Stimulated activated CD8-positive, alpha-beta memory T cell treated with anti-CD3 and anti-CD28 coated beads, Interleukin-12 subunit alpha, Interleukin-12 subunit beta, amount 100 ng/mL, for 1 hour (primary cell): Measurements from ENCODE around the gene TSPAN9.
A peak's percentile ranks its signal among the peaks of the same experiment; 100 is the strongest.

Experiments used
- DNase-seq: peaks from one replicate; pipeline ENCODE4 v3.0.0-alpha.2; 2020; ENCODE audit warnings: low read depth

TSPAN9 gene, protein sequence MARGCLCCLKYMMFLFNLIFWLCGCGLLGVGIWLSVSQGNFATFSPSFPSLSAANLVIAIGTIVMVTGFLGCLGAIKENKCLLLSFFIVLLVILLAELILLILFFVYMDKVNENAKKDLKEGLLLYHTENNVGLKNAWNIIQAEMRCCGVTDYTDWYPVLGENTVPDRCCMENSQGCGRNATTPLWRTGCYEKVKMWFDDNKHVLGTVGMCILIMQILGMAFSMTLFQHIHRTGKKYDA

DNA sequence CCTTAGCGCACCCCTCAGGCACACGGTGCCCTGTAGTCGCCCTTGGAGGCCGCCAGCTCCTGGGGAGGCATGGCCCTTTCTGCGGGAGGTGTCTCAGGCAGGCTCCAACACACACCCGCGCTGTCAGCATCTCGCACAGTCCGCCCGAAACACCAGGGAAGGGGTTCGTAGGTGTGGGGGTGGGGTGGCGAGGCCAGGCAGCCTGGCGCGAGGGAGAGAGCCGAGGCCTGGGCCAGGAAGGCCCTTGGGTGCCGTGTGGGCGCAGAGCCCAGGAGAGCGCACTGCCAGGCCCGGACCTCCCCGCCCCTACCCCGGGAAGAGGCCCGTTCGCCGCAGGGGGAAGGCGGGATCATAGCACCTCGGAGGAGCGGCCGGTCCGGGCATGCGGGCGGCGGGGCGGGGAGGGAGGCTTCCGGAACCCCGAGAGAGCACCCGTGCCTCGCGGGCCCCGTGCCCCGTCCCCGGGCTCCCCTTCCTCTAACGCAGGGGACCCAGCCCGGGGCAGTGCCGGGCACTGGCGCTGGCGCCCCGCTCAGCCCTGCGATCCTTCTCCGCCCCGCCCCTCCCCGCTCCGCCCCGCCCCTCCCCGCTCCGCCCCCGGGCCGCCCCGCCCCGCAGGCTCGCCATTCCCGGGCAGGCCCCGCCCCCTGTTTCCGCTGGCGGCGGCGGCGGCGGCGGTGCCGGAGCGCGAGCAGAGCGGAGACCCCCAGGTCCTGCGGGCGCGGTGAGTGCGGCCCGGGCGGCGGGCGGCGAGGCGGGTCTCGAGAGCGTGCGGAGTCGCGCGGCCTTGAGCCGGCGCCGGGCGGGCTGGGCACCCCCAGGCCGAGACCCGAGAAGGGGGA is at the start of gene TSPAN9:
TSS of gene TSPAN9 (plus strand) at position 650 of the 842 bp plus-strand sequence. CDS start 123,815 bp downstream, outside the sequence.
- DNase-seq, result peak; percentile 25

DNA sequence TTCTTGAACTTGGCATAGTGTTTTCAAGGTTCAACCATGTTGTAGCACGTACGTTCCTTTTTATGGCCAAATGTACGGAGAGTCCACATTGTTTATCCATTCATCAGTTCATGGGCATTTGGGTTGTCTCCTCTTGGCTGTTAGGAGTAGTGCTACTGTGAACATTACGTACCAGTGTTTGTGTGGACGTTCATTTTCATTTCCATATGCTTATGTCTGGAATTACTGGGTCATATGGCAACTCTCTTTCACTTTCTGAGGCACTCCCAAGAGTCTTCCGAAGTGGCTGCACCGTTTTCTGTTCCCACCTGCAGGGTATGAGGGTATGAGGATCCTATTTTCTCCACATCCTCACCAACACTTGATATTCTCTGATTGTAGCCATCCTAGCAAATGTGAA is 49.1 kb upstream of the TSPAN9 start:
- no peak for DNase-seq

DNA sequence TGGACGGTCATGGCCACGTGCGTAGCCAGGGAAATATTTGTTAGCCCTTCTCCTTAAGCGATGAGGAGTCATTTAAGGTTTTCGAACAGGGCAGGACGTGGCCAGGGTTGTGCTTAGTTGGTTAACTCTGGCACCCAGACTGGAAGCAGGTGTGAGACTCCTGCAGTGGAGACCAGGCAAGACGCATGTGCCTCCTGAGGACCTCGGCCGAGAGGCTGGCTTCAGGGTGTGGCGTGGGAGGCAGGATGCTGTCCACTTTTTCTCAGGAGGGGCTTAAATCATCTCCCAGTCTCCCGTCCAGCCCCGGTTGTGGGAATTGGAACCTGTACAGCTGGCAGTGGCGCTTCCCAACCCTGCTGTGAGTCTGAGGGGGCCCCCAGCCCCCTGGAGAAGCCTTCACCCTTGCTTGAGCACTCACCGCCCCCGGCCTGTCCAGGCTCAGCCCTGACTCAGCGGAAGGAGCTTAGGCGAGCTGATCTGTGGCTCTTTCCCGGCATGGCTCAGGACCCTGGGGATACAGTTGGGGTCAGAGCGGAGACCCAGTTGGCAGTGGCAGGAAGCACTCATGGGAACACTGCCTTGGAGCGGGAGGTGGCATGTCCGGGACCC is 46.3 kb upstream of the TSPAN9 start:
- DNase-seq, result no peak

DNA sequence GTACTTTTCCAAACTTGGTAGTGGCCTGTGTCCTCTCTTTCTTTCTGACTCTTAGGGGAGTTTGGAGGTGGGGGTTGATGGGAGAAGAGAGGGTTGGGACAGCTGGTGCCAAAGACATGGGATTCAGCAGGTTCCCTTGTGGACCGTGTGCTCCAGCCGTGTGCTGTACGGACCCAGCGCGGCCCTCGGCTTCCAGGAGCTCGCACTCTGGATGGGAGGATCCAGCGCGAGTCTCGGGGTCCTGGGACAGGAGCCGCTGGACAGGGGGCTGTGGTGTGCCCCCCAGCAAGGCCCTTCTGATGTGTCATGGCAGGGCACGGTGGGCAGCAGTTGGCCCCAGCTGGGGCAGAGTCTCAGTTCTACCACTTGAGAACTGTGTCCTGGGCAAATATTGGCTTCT is 45.0 kb upstream of the TSPAN9 start:
- no peak for DNase-seq

DNA sequence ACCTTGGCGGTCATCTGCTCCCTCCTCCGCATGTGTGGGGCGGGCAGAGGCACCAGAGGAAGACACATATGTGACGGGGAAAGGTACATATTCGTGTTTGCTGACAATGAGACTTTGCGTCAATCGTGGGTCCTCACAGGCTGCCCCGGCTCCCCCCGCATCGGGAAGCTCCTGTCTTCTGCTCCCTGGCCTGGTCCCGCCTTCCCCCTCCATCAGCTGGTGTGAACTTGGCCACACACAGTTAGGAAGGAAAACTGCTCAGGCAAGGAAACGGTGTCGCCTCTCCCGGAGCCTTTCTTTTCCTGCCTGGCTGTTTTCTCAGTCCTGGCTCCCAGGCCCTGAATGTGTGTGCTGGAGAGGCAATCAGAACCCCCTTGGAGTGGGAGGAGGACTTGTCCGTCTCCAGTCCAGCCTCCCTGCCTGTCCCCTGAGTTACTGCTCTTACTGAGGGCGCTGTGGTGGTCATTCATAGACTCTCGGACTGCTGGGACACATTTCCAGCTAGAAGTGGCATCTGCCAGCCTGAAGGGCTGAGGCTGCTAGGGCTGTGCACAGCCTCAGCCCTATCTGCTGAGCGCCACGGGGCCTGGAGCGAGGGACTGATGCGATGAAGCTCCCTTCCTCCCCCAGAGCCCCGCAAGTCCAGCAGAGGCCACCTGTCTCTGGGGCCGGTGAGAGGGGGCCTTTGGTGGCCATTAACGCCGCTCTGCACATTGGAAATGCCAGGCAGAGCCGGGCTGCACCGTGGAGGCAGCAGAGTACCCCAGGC is 44.2 kb upstream of the TSPAN9 start:
- DNase-seq, result no peak

DNA sequence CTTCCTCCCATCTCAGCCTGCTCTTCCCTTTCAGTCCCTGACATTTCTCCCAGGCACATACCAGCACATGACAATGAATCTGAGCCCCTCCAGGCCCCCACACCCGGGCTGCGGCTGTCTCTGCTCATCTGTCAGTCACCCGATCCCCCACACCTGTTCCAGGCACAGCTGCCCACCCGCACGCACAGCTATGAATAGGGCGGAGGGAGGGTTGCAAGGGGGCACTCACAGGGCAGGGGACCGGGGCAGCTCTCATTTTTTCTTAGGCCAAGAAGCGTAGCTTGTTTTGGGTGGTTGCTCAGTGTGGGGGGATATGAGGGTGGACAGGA is 43.7 kb upstream of the TSPAN9 start:
- DNase-seq, result no peak

DNA sequence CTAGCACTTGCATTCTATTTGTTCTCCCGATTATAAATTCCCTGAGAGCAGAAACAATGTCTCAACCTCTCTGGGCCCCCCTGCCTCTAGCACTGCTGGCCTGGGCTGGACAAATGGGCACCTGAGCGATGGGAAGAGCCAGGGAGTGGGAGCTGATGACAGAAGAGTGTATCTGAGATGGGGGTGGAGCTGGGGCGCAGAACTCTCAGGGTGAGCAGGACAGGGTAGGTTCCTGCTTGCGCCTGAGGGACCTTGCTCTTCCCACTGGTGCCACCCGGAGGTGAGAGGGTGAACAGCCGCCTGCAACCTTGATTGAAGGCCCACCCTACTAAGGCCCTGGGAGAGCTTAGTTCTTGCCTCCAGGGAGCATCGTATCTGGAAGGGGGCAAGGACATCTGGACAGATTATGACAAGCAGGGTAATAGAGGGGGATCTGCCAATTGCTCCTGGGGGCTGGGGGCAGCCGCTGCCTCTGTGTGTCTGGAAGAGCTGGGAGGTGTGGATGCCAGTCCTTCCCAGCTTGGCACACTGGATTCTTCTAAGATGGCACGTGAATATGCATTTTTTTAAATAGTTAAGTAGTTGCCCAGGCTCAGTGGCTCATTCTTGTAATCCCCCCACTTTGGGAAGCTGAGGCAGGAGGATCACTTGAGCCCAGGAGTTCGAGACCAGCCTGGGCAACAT is 43.0 kb upstream of the TSPAN9 start:
- DNase-seq, result no peak

DNA sequence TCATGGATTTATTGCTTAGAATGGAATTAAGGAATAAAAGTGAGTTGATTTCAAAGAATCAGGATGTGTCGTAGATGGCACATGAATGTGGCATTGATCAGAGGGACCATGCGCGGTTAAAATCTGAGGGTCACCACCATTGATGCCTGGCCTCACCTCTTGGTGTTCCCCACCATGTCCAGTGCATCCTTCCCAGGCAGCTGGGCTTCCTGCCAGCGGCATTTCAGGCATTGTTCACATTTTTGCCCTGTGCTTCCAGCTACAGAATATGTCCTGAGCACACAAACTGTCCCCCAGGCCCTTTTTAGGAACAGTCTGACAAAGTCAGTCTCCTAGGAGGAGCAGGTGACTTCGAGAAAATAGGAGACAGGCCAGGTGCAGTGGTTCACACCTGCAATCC is 42.0 kb upstream of the TSPAN9 start:
- DNase-seq, result no peak

DNA sequence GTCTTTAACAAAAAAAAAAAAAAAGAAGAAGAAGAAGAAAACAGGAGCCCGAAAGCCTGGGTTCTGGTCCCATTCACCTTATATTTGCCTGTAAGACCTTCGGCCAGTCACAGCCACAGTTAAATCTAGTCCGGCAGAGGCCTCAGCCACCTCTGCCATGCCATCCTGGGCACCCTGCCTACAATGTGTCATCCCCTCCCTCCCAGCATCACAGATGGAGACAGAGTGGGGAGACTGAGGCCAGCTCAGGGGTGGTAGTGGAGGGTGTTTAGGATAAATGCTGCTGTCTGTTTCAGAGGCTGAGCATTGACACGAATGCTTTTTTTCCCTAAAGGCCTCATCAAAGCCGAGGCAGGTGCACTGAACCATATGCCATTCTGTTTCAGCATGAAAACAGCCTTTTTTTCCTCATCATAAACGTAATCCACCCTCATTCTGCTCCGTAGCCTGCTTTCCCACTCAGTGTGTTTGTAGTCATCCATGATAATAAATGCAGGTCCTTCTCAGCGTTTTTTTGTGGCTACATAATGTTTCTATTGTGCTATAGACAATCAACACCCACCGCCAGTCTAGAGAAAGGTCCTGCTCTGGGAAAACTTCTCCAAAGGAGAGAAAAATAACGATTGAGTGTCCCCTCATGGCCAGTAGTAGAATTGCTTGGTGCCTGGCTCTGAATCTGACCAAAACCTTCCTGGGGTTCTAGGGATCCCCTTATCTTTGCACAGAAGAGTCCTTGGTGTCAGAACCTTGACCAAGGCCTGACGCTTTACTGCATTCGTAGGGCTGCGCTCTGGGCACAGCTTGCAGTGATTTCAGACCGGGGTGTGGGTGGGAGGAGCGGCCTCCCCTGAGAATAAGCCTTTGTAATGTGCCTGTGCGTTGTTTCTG is 41.1 kb upstream of the TSPAN9 start:
- no peak for DNase-seq

DNA sequence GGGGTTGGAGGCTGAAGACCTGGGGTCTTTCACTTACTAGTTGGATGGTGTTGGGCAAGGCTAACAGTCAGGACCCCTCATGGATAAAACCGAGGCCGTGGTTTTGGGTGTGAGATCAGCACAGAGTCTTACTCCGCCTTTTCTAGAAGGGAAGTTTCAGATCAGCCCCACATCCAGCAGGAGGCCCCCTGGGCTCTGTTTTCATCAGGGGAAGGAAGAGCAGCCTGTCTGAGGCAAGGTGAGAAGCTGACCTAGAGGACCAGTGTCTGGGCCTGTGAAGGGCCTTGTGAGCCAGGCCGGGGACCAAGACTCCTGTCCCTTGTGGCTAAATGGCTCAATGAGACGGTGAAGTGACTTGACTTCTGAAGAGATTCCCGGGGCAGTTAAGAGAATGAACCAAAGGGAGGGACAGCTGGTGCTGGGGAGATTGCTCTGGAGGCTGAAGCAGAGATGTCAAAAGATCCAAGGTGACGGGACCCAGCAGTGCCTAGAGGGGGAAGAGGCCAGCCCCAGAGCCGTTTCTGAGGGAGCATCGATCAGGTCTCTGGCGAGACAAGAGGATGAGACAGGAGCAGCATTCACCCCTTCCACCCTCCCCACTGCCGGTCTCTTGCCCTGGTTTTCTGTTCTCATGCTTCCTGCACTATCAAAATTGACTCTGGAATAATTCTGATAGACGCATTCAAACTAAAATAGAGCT is 40.1 kb upstream of the TSPAN9 start:
- DNase-seq, result no peak

DNA sequence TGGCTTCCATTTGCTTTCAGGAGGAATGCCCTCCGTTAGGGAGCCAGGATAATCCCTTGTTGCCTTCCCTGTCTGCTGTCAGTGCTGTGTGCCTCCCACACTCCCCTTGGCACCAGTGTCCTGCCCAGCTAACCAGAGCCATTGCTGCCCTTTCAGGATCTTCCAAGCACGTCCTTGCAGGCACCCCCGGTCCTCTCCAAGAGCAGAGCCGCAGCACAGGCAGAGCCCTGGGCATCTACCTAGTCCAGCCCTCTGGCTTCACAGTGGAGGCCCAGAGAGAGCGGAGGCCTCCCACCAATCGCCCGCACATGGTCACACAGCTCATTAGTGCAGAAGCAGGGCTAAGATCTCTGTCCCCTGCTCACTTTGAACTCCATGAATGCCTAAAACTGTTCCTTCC is 39.0 kb upstream of the TSPAN9 start:
- DNase-seq, result no peak

DNA sequence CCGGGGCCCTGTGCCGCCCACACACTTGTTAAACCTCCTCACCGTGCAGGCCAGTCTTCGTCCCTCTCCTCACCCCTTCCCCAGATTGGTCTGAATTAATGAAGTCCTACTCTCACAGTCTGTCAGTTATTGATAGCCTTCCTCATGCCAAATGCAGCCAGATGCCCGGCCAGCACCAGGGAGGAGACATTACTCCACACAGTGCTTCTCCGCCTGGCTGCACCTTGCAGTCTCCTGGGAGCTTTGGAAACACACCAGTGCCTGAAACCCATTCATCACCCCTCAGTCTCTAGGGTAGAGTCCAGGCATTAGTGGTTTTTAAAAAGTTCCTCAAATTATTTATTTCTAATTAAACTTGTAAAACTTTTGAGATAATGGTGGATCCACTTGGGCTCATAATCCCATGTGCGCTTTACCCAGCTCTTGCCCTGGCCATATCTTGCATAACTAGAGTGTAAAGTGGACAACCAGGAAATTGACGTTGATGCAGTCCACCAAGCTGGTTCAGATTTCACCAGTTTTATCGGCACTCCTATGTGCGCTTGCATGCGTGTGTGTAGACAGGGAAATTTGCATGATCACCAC is 38.2 kb upstream of the TSPAN9 start:
- DNase-seq, result no peak

DNA sequence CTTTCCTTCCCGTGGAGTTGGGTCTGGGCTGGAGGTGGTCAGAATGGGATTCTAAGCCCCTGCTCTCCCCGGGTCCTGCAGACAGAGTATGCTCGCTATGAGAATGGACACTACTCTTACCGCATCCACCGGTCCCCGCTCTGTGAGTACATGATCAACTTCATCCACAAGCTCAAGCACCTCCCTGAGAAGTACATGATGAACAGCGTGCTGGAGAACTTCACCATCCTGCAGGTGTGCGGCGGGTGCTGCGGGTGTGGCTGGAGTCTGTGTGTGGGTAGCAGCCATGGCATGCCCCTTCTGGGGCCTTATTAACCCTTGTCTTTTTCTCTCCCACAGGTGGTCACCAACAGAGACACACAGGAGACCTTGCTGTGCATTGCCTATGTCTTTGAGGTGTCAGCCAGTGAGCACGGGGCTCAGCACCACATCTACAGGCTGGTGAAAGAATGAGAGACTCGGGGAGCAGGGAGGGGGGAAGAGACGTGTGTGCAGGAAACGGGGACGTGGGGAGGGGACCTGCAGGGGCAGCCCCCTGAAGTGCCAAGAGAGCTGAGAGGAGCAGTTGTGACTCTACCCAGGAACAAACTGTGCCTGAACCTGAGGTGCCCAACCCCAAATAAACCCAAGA is 37.0 kb upstream of the TSPAN9 start:
- DNase-seq, result no peak

DNA sequence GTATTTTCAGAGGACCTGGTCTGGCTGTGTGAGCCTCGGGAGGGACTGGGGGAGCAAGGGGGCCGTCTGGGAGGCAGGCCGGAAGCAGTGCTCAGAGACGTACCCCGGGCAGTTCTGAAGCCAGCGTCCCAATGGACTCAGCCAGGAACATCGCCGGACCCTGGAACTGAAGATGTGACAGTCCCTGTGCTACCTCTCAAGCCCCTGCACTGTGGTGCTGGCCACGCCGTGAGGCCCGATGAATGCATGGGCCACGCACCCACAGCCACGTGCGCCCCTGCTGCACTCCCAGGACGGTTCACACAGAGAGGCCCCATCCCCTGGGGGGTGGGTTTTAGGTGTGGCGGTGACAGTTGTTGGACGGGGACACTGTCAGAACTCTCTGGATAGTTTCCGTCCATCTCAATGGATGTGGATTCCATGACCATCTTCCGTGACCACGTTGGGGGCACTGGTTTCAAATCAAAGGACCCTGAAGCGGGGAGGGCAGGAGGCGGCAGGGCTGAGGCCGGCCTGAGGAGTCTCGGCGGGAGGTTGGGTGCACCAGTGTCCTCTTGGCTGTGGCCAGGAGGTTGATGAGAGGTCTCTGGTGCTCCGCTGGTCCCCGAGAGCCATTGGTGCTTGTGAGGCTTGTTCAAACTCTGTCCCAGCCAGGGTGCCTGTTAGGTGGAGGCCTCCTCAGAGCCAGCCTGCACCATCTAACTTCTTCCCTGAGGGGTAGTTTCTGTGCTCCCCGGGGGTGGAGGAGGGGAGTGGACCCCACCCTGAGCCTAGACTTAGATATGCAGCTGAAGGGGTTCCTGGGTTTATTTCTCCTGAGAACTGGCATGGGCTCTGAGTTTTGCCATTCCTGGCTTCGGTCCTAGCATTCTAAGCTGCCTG is 36.3 kb upstream of the TSPAN9 start:
- DNase-seq, result no peak

DNA sequence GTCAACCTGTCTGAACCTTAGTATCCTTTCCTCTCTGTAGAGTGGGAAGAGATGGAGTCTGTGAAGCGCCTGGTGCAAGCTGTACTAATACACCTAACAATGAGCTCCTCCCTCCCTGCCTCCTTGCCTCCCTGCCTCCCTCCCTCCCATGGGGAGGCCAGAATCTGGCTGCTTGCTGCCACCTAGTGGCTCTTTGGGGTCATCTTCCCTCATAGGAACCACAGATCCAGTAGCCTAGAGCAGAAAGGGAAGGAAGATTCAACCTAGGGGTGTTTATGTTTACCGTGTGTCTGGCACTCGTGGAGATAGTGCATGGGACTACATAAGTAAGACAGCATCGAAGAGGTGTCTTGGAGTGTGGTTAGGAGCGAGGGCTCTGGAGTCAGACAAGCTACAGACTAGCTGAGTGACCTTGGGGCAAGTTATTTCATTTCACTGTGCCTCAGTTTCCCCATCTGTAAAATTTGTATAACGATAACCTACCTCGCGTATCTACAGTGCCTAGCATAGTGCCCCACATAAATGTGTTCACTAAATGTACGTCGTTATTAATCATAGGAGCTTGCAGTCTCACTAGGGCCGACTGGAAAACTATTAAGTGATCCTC is 35.5 kb upstream of the TSPAN9 start:
- DNase-seq, result no peak

DNA sequence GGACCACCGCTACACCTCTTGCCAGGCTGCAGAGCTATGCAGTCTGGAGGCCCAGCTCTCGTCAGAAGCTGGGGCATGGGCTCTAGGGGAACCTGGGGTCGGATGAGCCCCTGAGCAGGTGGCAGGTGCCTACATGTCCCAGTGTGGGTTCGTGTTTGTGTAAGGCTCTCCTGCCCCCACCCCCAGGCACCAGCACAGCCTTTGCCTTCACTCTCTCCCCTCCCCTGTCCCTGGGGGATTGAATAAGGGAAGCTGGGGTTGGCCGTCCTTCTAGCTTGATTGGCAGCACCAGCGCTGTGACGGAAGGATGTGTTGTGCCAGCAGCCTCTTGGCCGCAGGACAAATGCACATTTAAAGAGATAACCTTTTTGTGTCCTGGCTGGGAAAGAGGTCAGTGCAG is 34.8 kb upstream of the TSPAN9 start:
- no peak for DNase-seq

DNA sequence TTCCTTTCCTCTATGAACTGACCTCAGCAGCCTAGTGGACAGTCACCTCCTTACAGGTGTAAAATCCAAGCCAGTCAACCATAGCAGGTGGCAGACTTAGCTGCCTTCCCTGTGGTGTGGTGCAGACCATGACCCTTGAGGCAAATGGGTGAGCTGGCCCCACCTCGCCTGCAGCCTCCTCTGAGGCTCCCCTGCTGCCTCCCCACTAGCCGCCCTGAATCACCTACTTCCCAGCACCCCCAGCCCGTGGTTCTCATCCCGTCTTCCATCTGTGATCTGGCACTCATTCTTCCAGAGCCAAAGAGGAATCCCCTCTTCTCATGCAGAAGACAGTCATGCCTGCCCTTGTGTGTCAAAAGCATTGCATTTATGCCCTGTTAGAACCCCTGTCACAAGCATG is 34.4 kb upstream of the TSPAN9 start:
- no peak for DNase-seq

DNA sequence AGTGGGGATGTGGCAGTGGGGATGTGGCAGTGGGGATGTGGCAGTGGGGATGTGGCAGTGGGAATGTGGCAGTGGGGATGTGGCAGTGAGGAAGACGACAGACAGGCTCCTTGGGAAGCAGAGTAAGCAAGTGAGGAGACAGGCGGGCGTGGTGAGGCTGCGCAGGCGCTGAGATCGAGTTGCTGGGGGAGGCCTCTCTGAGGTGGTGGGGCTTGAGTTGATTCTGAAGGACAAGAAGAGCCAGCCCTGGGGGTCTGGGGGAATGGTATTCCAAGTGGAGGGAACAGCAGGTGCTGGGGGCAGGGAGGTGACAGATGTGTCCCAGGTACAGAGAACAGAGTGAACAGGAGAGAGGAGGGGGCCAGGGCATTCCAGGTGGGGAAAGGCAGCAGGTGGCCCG is 33.8 kb upstream of the TSPAN9 start:
- DNase-seq, result no peak
